GM12864 (cell line): ENCODE data around the gene EIF4B.

ENCODE experiments used
- DNase-seq: peaks from one replicate; pipeline ENCODE4 v3.0.0-alpha.2; 2011; ENCODE audit warnings: low read depth
- H3K4me3 ChIP-seq: 2 replicates; pipeline ENCODE4 v1.5.1; 2011; ENCODE audit warnings: mild to moderate bottlenecking, low read depth, low read length, control low read depth
- CTCF ChIP-seq: IDR thresholded peaks from 2 replicates; pipeline ENCODE4 v1.5.1; 2011; ENCODE audit warnings: low read depth, mild to moderate bottlenecking, moderate library complexity, low read length, control low read depth, inconsistent platforms; ENCODE audit errors: missing control alignments

The EIF4B gene

GRCh38 chr12:53063708-53064612, 57.7 kb downstream of the EIF4B start:
- no peak overlapping the region for H3K4me3 ChIP-seq
- no peak for TF ChIP-seq CTCF
- no peak for DNase-seq

- no peak overlapping the region for H3K4me3 ChIP-seq
- DNase-seq: no peak
- TF ChIP-seq CTCF: no peak
These were observed 58.6 kb downstream of the EIF4B start for GRCh38 chr12:53064613-53065436.

GRCh38 chr12:53065470-53065869, 59.2 kb downstream of the EIF4B start:
- H3K4me3 ChIP-seq: no peak overlapping the region
- no peak for TF ChIP-seq CTCF
- DNase-seq: no peak

GRCh38 chr12:53065975-53066931, 60.0 kb downstream of the EIF4B start:
- peak; percentile 95 for TF ChIP-seq CTCF
- H3K4me3 ChIP-seq: no peak overlapping the region
- no peak for DNase-seq

GRCh38 chr12:53067074-53067992, 61.1 kb downstream of the EIF4B start:
- no peak for TF ChIP-seq CTCF
- H3K4me3 ChIP-seq: no peak overlapping the region
- no peak for DNase-seq
